ENCODE data around the gene SREK1IP1.

SREK1IP1 gene

DNA sequence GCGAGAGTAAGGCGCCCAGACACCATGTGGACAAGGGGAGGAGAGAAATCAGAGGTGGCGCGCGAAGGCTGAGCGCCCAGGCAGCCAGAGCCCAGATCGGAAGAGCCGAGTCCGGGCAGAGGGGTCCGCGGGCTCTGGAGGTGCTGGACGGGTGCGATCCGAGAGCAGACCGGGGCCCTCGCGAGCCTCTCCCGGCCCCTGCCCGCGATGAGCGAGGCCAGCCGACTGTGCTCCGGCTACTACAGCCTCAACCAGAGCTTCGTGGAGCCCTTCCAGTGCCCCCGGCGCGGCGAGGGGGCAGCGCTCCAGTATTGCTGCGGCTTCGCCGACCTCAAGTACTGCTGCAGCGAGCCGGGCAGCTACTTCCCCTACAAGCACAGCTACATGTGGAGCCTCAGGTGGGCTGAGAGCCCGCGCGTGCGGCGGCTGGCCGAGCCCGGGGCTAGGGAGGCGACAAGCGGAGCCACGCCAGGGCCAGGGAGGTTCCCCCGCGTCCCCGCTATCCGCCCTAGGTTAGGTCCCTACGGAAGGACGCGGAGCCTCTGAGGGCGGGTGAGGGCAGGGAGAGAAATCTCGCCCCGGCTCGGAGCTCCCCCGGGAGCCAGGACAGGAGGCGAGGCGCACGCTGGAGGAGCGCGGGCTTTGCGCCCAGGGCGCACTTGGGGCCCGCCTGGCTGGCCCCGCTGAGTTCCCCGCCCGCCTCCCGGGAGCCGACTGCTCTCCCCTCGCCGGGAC is 77.9 kb downstream of the SREK1IP1 start, which contains the start of gene SHISAL2B:
SHISAL2B (plus strand) TSS at position 87 of the 735 bp plus-strand sequence; CDS start at position 208, 121 bp downstream.
- Histone ChIP-seq H3K4ac (ENCODE audit: low read length) (peak within 1 kb of the TSS; percentile 71), H3K23ac (ENCODE audit: low read depth, low read length, poor library complexity) (peak within 1 kb of the TSS; percentile 82), H4K8ac (ENCODE audit: low read depth, low read length) (peak within 1 kb of the TSS; percentile 87), H3K4me1 (ENCODE audit: control insufficient read depth in 2 of 2, insufficient read depth in 1 of 2, low read depth in 1 of 2, low read length in 2 of 2) (peaks cover 0 to 4% of the 10 kb centered on the region in 2 donors), H2AFZ (ENCODE audit: low read length) (peak within 1 kb of the TSS; percentile 92), H3K9me3 (replicated peaks in 1 of 2; ENCODE audit: control insufficient read depth in 2 of 2, insufficient read depth in 1 of 2, low read depth in 1 of 2, low read length in 2 of 2) (no peaks in the 10 kb centered on the region), H2BK5ac (ENCODE audit: low read length) (peak within 1 kb of the TSS; percentile 94), H3K4me3 (ENCODE audit: low read length in 2 of 2) (peak within 1 kb of the TSS; percentile 37 to 83), H3K79me1 (ENCODE audit: low read depth, low read length) (no peaks in the 10 kb centered on the region), H3K27me3 (ENCODE audit: control insufficient read depth in 3 of 3, insufficient read depth in 3 of 3, low read depth in 1 of 3, low read length in 3 of 3) (peaks cover 0 to 88% (median 0%) of the 10 kb centered on the region in 3 experiments), H3K18ac (ENCODE audit: low read length) (peak within 1 kb of the TSS; percentile 99), H2BK12ac (ENCODE audit: low read length) (peak within 1 kb of the TSS; percentile 65), H4K91ac (ENCODE audit: low read depth, low read length, poor library complexity) (peak within 1 kb of the TSS; percentile 74), H3K9ac (ENCODE audit: low read depth, low read length, poor library complexity) (peak within 1 kb of the TSS; percentile 92), H2BK15ac (ENCODE audit: low read length) (peak within 1 kb of the TSS; percentile 97), H2BK120ac (ENCODE audit: low read depth, low read length) (peak within 1 kb of the TSS; percentile 53), H2AK5ac (ENCODE audit: low read depth, low read length) (peak within 1 kb of the TSS; percentile 29), H3K4me2 (ENCODE audit: insufficient read depth, low read length, poor library complexity, severe bottlenecking) (peak within 1 kb of the TSS; percentile 92), H3K36me3 (replicated peaks in 1 of 2; ENCODE audit: control insufficient read depth in 2 of 2, insufficient read depth in 2 of 2, low read length in 2 of 2) (peaks cover 0 to 2% of the 10 kb centered on the region in 2 donors), H3K14ac (ENCODE audit: low read length) (no peak within 1 kb of the TSS), H3K27ac (replicated peaks; ENCODE audit: low read length) (peak within 1 kb of the TSS; percentile 68)
- WGBS, 2 donors (ENCODE audit: extremely low coverage in 2 of 2, insufficient read length in 2 of 2, insufficient replicate concordance in 1 of 2), result no CpG with 5 or more reads among the region's 71 CpGs
- DNase-seq (ENCODE audit: low spot score), result peak; percentile 65

- Histone ChIP-seq H3K27me3 (ENCODE audit: control insufficient read depth in 3 of 3, insufficient read depth in 3 of 3, low read depth in 1 of 3, low read length in 3 of 3) (peaks cover 0 to 90% (median 0%) of the 10 kb centered on the region in 3 experiments), H3K18ac (ENCODE audit: low read length) (peak overlapping the region; percentile 99), H3K79me1 (ENCODE audit: low read depth, low read length) (no peaks in the 10 kb centered on the region), H3K23ac (ENCODE audit: low read depth, low read length, poor library complexity) (peak overlapping the region; percentile 82), H3K9me3 (replicated peaks in 1 of 2; ENCODE audit: control insufficient read depth in 2 of 2, insufficient read depth in 1 of 2, low read depth in 1 of 2, low read length in 2 of 2) (no peaks in the 10 kb centered on the region), H3K4me3 (ENCODE audit: low read length in 2 of 2) (peak overlapping the region; percentile 37 to 83), H2AFZ (ENCODE audit: low read length) (peak overlapping the region; percentile 92), H3K9ac (ENCODE audit: low read depth, low read length, poor library complexity) (peak overlapping the region; percentile 92), H2BK15ac (ENCODE audit: low read length) (peak overlapping the region; percentile 97), H4K8ac (ENCODE audit: low read depth, low read length) (no peak overlapping the region), H2BK120ac (ENCODE audit: low read depth, low read length) (no peak overlapping the region), H2AK5ac (ENCODE audit: low read depth, low read length) (peak overlapping the region; percentile 29), H2BK5ac (ENCODE audit: low read length) (peak overlapping the region; percentile 94), H3K14ac (ENCODE audit: low read length) (no peak overlapping the region), H4K91ac (ENCODE audit: low read depth, low read length, poor library complexity) (peak overlapping the region; percentile 74), H3K4me2 (ENCODE audit: insufficient read depth, low read length, poor library complexity, severe bottlenecking) (peak overlapping the region; percentile 92), H3K27ac (replicated peaks; ENCODE audit: low read length) (peak overlapping the region; percentile 68), H3K4me1 (ENCODE audit: control insufficient read depth in 2 of 2, insufficient read depth in 1 of 2, low read depth in 1 of 2, low read length in 2 of 2) (peaks cover 0 to 5% of the 10 kb centered on the region in 2 donors), H2BK12ac (ENCODE audit: low read length) (peak overlapping the region; percentile 65), H3K36me3 (replicated peaks in 1 of 2; ENCODE audit: control insufficient read depth in 2 of 2, insufficient read depth in 2 of 2, low read length in 2 of 2) (no peaks in the 10 kb centered on the region), H3K4ac (ENCODE audit: low read length) (no peak overlapping the region)
- no CpG with 5 or more reads among the region's 9 CpGs for WGBS, 2 donors (ENCODE audit: extremely low coverage in 2 of 2, insufficient read length in 2 of 2, insufficient replicate concordance in 1 of 2)
- no peak for DNase-seq (ENCODE audit: low spot score)
Measured at GRCh38 chr5:64690104-64690416, 78.4 kb downstream of the SREK1IP1 start.

DNA sequence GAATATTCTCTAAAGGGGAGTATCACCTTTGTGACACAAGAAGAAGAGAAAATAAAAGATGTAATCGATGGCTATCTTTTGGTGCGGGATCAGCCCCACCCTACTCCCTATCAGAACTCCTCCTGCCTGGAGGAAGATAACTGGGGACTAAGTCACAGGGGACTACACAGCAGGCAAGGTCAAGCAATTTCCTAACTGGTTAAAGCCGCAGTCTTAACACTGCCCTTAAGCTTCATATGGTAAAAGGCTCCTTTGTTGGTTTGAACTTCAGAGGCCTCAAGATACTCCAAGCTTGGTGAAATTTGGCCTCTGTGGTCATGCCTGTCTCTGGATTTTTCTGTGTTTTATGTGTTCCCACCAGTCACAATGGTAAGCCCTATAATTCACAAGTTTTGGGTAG is 79.5 kb downstream of the SREK1IP1 start:
- Histone ChIP-seq H2AK5ac (ENCODE audit: low read depth, low read length) (no peak overlapping the region), H3K4me3 (ENCODE audit: low read length in 2 of 2) (no peak overlapping the region), H3K27ac (replicated peaks; ENCODE audit: low read length) (no peak overlapping the region), H3K23ac (ENCODE audit: low read depth, low read length, poor library complexity) (no peak overlapping the region), H3K27me3 (ENCODE audit: control insufficient read depth in 3 of 3, insufficient read depth in 3 of 3, low read depth in 1 of 3, low read length in 3 of 3) (peaks cover 0 to 92% (median 0%) of the 10 kb centered on the region in 3 experiments), H3K36me3 (replicated peaks in 1 of 2; ENCODE audit: control insufficient read depth in 2 of 2, insufficient read depth in 2 of 2, low read length in 2 of 2) (no peaks in the 10 kb centered on the region), H4K8ac (ENCODE audit: low read depth, low read length) (no peak overlapping the region), H3K18ac (ENCODE audit: low read length) (no peak overlapping the region), H2BK15ac (ENCODE audit: low read length) (no peak overlapping the region), H3K4me1 (ENCODE audit: control insufficient read depth in 2 of 2, insufficient read depth in 1 of 2, low read depth in 1 of 2, low read length in 2 of 2) (peaks cover 0 to 5% of the 10 kb centered on the region in 2 donors), H3K4ac (ENCODE audit: low read length) (no peak overlapping the region), H4K91ac (ENCODE audit: low read depth, low read length, poor library complexity) (no peak overlapping the region), H2BK5ac (ENCODE audit: low read length) (no peak overlapping the region), H2AFZ (ENCODE audit: low read length) (no peak overlapping the region), H3K4me2 (ENCODE audit: insufficient read depth, low read length, poor library complexity, severe bottlenecking) (no peak overlapping the region), H3K9me3 (replicated peaks in 1 of 2; ENCODE audit: control insufficient read depth in 2 of 2, insufficient read depth in 1 of 2, low read depth in 1 of 2, low read length in 2 of 2) (no peaks in the 10 kb centered on the region), H2BK120ac (ENCODE audit: low read depth, low read length) (no peak overlapping the region), H2BK12ac (ENCODE audit: low read length) (no peak overlapping the region), H3K9ac (ENCODE audit: low read depth, low read length, poor library complexity) (no peak overlapping the region), H3K79me1 (ENCODE audit: low read depth, low read length) (no peaks in the 10 kb centered on the region), H3K14ac (ENCODE audit: low read length) (no peak overlapping the region)
- no CpG with 5 or more reads among the region's 3 CpGs for WGBS, 2 donors (ENCODE audit: extremely low coverage in 2 of 2, insufficient read length in 2 of 2, insufficient replicate concordance in 1 of 2)
- no peak for DNase-seq (ENCODE audit: low spot score)

GRCh38 chr5:64688391-64688790 is 80.1 kb downstream of the SREK1IP1 start:
- H3K4me1 ChIP-seq (ENCODE audit: control insufficient read depth in 2 of 2, insufficient read depth in 1 of 2, low read depth in 1 of 2, low read length in 2 of 2), result peaks cover 0 to 5% of the 10 kb centered on the region in 2 donors
- no peak overlapping the region for H3K4me2 ChIP-seq (ENCODE audit: insufficient read depth, low read length, poor library complexity, severe bottlenecking)
- H3K14ac ChIP-seq (ENCODE audit: low read length), result no peak overlapping the region
- no peak overlapping the region for H3K4ac ChIP-seq (ENCODE audit: low read length)
- no peak overlapping the region for H3K18ac ChIP-seq (ENCODE audit: low read length)
- no CpG with 5 or more reads among the region's 3 CpGs for WGBS, 2 donors (ENCODE audit: extremely low coverage in 2 of 2, insufficient read length in 2 of 2, insufficient replicate concordance in 1 of 2)
- no peak overlapping the region for H3K27ac ChIP-seq (replicated peaks; ENCODE audit: low read length)
- no peak overlapping the region for H2BK12ac ChIP-seq (ENCODE audit: low read length)
- H4K8ac ChIP-seq (ENCODE audit: low read depth, low read length), result no peak overlapping the region
- H2BK15ac ChIP-seq (ENCODE audit: low read length), result no peak overlapping the region
- H3K9ac ChIP-seq (ENCODE audit: low read depth, low read length, poor library complexity), result no peak overlapping the region
- H3K9me3 ChIP-seq (replicated peaks in 1 of 2; ENCODE audit: control insufficient read depth in 2 of 2, insufficient read depth in 1 of 2, low read depth in 1 of 2, low read length in 2 of 2), result no peaks in the 10 kb centered on the region
- H2BK120ac ChIP-seq (ENCODE audit: low read depth, low read length), result no peak overlapping the region
- H2BK5ac ChIP-seq (ENCODE audit: low read length), result no peak overlapping the region
- H3K79me1 ChIP-seq (ENCODE audit: low read depth, low read length), result no peaks in the 10 kb centered on the region
- no peaks in the 10 kb centered on the region for H3K36me3 ChIP-seq (replicated peaks in 1 of 2; ENCODE audit: control insufficient read depth in 2 of 2, insufficient read depth in 2 of 2, low read length in 2 of 2)
- H2AK5ac ChIP-seq (ENCODE audit: low read depth, low read length), result no peak overlapping the region
- no peak overlapping the region for H2AFZ ChIP-seq (ENCODE audit: low read length)
- H4K91ac ChIP-seq (ENCODE audit: low read depth, low read length, poor library complexity), result no peak overlapping the region
- peaks cover 0 to 90% (median 0%) of the 10 kb centered on the region in 3 experiments for H3K27me3 ChIP-seq (ENCODE audit: control insufficient read depth in 3 of 3, insufficient read depth in 3 of 3, low read depth in 1 of 3, low read length in 3 of 3)
- no peak for DNase-seq (ENCODE audit: low spot score)
- H3K4me3 ChIP-seq (ENCODE audit: low read length in 2 of 2), result no peak overlapping the region
- no peak overlapping the region for H3K23ac ChIP-seq (ENCODE audit: low read depth, low read length, poor library complexity)

Measured in neuronal stem cell (in vitro differentiated cells).